CD4-positive, CD25-positive, alpha-beta regulatory T cell (primary cell): ENCODE measurements around the gene KPTN. TPM values are rescaled to one million over a fixed set of nuclear protein-coding genes. Genes with fewer than 3 reads are reported as not detected.

Experiments used
- ATAC-seq, 2 donors: fragments of 150-1000 bp; cut with Tn5 transposase; one replicate each; pipeline ENCODE4 v1.10.0; 2021; ENCODE audit warnings: low read depth in 2 of 2, moderate number of reproducible peaks in 2 of 2, moderate library complexity in 1 of 2
- DNase-seq, 3 donors: peaks; one replicate each; pipeline versions ENCODE4 v3.0.0 to v3.0.0-alpha.2; 2012 to 2022; ENCODE audit warnings: mixed read lengths in 1 of 3
- H3K27ac ChIP-seq: one replicate; pipeline ENCODE4 v1.7.0; 2013; ENCODE audit warnings: mild to moderate bottlenecking, low read length; ENCODE audit not compliant: insufficient read depth, poor library complexity, severe bottlenecking
- H3K27me3 ChIP-seq: one replicate; pipeline ENCODE4 v1.7.0; 2013; ENCODE audit warnings: low read length; ENCODE audit not compliant: control insufficient read depth, insufficient read depth
- H3K36me3 ChIP-seq: one replicate; pipeline ENCODE4 v1.7.0; 2013; ENCODE audit warnings: mild to moderate bottlenecking, low read length, moderate library complexity; ENCODE audit not compliant: control insufficient read depth, insufficient read depth
- H3K4me1 ChIP-seq: 2 replicates; pipeline ENCODE4 v1.7.0; 2013; ENCODE audit warnings: mild to moderate bottlenecking, low read length; ENCODE audit not compliant: insufficient read depth, control insufficient read depth, poor library complexity, severe bottlenecking
- H3K4me3 ChIP-seq: one replicate; pipeline ENCODE4 v1.7.0; 2013; ENCODE audit warnings: low read depth, mild to moderate bottlenecking, low read length, moderate library complexity
- H3K9me3 ChIP-seq, 2 experiments: 1 replicate in 1 of 2; 2 replicates in 1 of 2; pipeline ENCODE4 v1.7.0; 2013; ENCODE audit warnings: low read length in 2 of 2, mild to moderate bottlenecking in 1 of 2, moderate library complexity in 1 of 2; ENCODE audit not compliant: control insufficient read depth in 2 of 2
- H3K27ac Mint-ChIP-seq, 3 donors: one replicate each; pipeline ENCODE4 v1.8.0; 2020 to 2022; ENCODE audit warnings: mild to moderate bottlenecking in 3 of 3, mixed read lengths in 3 of 3, moderate library complexity in 2 of 3
- H3K27me3 Mint-ChIP-seq: one replicate; pipeline ENCODE4 v1.8.0; 2022; ENCODE audit warnings: mild to moderate bottlenecking, mixed read lengths
- H3K36me3 Mint-ChIP-seq: one replicate; pipeline ENCODE4 v1.8.0; 2020; ENCODE audit warnings: mixed read lengths
- H3K4me1 Mint-ChIP-seq, 4 donors: one replicate each; pipeline ENCODE4 v1.8.0; 2020 to 2022; ENCODE audit warnings: mixed read lengths in 4 of 4, mild to moderate bottlenecking in 1 of 4
- H3K4me3 Mint-ChIP-seq, 4 donors: one replicate each; pipeline ENCODE4 v1.8.0; 2020 to 2022; ENCODE audit warnings: mild to moderate bottlenecking in 4 of 4, mixed read lengths in 4 of 4, moderate library complexity in 3 of 4
- H3K9me3 Mint-ChIP-seq, 7 donors: one replicate each; pipeline ENCODE4 v1.8.0; 2020 to 2022; ENCODE audit warnings: mixed read lengths in 7 of 7, mild to moderate bottlenecking in 3 of 7, moderate library complexity in 2 of 7
- polyA plus RNA-seq, 4 donors: library from polyadenylated mRNA; unstranded; fragments of 300-500 nt; fragmentation: Illumina TruSeq; gene quantifications; one replicate each; pipeline ENCODE4 v1.2.3, GENCODE V29; 2021
- total RNA-seq: library from RNA; stranded (reverse); gene quantifications from one replicate; pipeline ENCODE4 v1.2.3, GENCODE V29; 2022

Gene KPTN
- total and polyA plus RNA-seq, 5 donors from 2014 or later: 2.7 to 6.2 (median 3.8) TPM

GRCh38 chr19:47445527-47445926 is 38.5 kb downstream of the KPTN start:
- Mint-ChIP-seq H3K9me3 (peaks cover 0 to 5% (median 2%) of the 10 kb centered on the region in 7 donors), H3K4me1 (peaks cover 12 to 57% (median 37%) of the 10 kb centered on the region in 4 donors), H3K4me3 (peak overlapping the region; percentile 77 to 88 (median 80)), H3K27me3 (peaks cover 81% of the 10 kb centered on the region), H3K27ac (peak overlapping the region in 1 of 3 donors; percentile 40), H3K36me3 (no peaks in the 10 kb centered on the region)
- Histone ChIP-seq H3K27me3 (peaks cover 11% of the 10 kb centered on the region), H3K4me1 (peaks cover 44% of the 10 kb centered on the region), H3K4me3 (peak overlapping the region; percentile 62), H3K27ac (no peak overlapping the region), H3K9me3 (peaks cover 0 to 7% of the 10 kb centered on the region in 2 experiments), H3K36me3 (no peaks in the 10 kb centered on the region)
- no peak for ATAC-seq
- no peak for DNase-seq

DNA sequence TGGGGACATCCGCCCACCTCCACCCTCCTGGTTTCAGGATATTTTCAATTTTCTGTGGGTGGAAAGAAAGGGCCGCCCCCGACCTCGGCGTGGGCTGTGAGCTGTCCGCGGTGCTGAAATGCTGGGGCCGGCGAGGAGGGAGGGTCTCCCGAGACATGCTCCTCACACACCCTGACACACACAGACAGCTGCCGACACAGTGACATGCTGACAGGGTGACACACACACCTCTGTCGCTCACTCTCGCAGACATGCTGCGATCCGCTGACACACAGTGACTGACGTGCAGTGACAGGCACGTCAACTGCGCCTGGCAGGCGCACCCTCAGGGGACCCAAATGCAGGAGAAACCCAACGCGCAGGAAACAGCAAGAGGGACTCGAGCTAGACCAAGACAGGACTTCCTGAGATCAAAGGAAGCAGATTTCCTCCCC is 39.6 kb downstream of the KPTN start:
- ATAC-seq (peak in 1 of 2 donors; percentile 21), DNase-seq (peak; percentile 28 to 47 (median 47))
- H3K4me3 ChIP-seq: no peak overlapping the region
- peaks cover 11% of the 10 kb centered on the region for H3K27me3 ChIP-seq
- peak overlapping the region in 1 of 3 donors; percentile 91 for H3K27ac Mint-ChIP-seq
- H3K36me3 ChIP-seq: no peaks in the 10 kb centered on the region
- H3K9me3 ChIP-seq: peaks cover 0 to 7% of the 10 kb centered on the region in 2 experiments
- peaks cover 12 to 53% (median 37%) of the 10 kb centered on the region in 4 donors for H3K4me1 Mint-ChIP-seq
- H3K36me3 Mint-ChIP-seq: no peaks in the 10 kb centered on the region
- peaks cover 44% of the 10 kb centered on the region for H3K4me1 ChIP-seq
- H3K4me3 Mint-ChIP-seq: peak overlapping the region; percentile 65 to 85 (median 82)
- H3K9me3 Mint-ChIP-seq: peaks cover 0 to 5% (median 0%) of the 10 kb centered on the region in 7 donors
- H3K27ac ChIP-seq: no peak overlapping the region
- peaks cover 84% of the 10 kb centered on the region for H3K27me3 Mint-ChIP-seq

DNA sequence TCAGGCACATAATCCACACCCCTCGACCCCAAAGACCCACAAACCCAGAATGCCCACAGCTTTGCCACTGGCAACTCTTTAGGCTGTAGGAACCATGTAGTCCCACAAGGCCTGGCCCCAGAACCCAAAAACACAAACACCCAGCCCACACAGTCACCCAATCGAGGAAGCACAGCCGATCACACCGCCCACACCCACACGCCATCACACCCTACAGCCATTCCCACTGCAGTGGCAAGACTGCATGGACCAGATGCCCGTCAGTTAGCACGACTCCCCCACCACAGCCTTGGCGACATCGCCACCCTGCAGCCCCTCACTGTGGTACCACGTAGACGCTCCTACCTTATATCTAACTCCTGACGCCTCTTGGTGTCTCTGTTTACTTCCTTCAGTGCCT is 40.7 kb downstream of the KPTN start:
- H3K27me3 ChIP-seq: peaks cover 12% of the 10 kb centered on the region
- H3K4me1 Mint-ChIP-seq: peaks cover 12 to 50% (median 35%) of the 10 kb centered on the region in 4 donors

GRCh38 chr19:47438793-47439220 is 45.2 kb downstream of the KPTN start:
- Histone ChIP-seq H3K27me3 (peaks cover 13% of the 10 kb centered on the region), H3K36me3 (no peaks in the 10 kb centered on the region), H3K9me3 (no peaks in the 10 kb centered on the region), H3K4me1 (peaks cover 22% of the 10 kb centered on the region), H3K27ac (no peak overlapping the region), H3K4me3 (no peak overlapping the region)
- Mint-ChIP-seq H3K27me3 (peaks cover 62% of the 10 kb centered on the region), H3K4me1 (peaks cover 0 to 41% (median 21%) of the 10 kb centered on the region in 4 donors), H3K9me3 (peaks cover 0 to 4% (median 0%) of the 10 kb centered on the region in 7 donors), H3K36me3 (no peaks in the 10 kb centered on the region), H3K27ac (no peak overlapping the region), H3K4me3 (peak overlapping the region in 1 of 4 donors; percentile 60)
- ATAC-seq (no peak), DNase-seq (no peak)

More for the DNA sequence above, 40.7 kb downstream of the KPTN start:
- peaks cover 44% of the 10 kb centered on the region for H3K4me1 ChIP-seq
- no peak overlapping the region for H3K27ac ChIP-seq
- Mint-ChIP-seq H3K4me3 (no peak overlapping the region), H3K27me3 (peaks cover 83% of the 10 kb centered on the region), H3K27ac (no peak overlapping the region), H3K9me3 (peaks cover 0 to 5% (median 0%) of the 10 kb centered on the region in 7 donors), H3K36me3 (no peaks in the 10 kb centered on the region)
- no peaks in the 10 kb centered on the region for H3K36me3 ChIP-seq
- ATAC-seq (no peak), DNase-seq (no peak)
- H3K9me3 ChIP-seq: peaks cover 0 to 7% of the 10 kb centered on the region in 2 experiments
- H3K4me3 ChIP-seq: no peak overlapping the region

DNA sequence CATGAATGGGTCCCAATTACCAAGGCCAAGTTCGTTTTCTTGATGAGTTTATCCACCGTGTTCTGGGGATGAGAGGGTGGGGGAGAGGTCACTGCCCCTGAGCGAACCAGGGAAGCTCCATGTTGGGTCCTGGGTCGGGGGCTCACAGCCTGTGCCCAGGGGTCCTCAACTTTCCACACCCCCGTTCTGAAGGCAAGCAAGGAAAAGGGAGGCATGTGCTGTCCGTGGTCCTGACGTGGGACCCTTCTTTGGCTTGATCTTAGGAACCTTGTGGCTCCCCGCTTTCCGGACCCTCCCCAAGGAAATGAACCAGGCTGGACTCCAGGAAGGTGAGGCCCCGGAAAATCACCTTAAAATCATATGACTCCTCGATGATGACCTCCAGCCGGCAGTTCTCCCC is 46.5 kb downstream of the KPTN start:
- peak overlapping the region in 1 of 4 donors; percentile 34 for H3K4me3 Mint-ChIP-seq
- Histone ChIP-seq H3K27ac (no peak overlapping the region), H3K4me1 (peaks cover 15% of the 10 kb centered on the region), H3K4me3 (no peak overlapping the region), H3K9me3 (no peaks in the 10 kb centered on the region), H3K36me3 (no peaks in the 10 kb centered on the region), H3K27me3 (peaks cover 9% of the 10 kb centered on the region)
- no peak for ATAC-seq
- H3K9me3 Mint-ChIP-seq: peaks cover 0 to 1% (median 0%) of the 10 kb centered on the region in 7 donors
- H3K27me3 Mint-ChIP-seq: peaks cover 54% of the 10 kb centered on the region
- no peak for DNase-seq
- H3K36me3 Mint-ChIP-seq: no peaks in the 10 kb centered on the region
- no peak overlapping the region for H3K27ac Mint-ChIP-seq
- peaks cover 0 to 41% (median 18%) of the 10 kb centered on the region in 4 donors for H3K4me1 Mint-ChIP-seq

DNA sequence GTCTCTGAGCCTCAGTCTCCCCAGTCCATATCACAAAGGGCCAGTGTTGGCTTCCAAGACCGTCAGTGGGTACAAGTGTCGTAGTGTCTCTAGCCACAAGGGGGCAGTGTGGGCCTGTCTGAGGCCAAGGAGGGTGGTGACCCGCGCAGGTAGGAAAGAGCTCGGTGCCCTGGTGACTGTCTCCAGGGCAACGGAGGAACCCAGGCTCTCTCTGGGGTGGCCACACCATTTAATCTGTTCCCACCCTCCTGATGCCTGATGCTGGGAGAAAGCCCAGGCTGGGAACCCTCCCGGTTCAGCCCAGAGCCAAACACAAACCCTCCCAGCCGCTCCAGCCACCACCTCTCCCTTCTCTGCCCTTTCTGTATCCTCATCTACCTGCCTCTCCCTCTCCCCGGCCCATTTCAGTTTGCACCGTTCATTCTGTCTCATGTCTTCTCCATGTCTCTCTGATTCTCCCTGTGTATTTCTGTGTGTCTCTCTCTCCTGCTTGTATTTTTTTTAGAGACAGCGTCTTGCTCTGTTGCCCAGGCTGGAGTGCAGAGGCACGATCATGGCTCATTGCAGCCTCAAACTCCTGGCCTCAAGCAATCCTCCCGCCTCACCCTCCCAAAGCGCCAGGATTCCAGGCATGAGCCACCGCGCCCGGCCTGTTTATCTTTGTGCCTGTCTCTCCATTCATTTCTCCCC is 47.2 kb downstream of the KPTN start:
- peak overlapping the region in 2 of 3 donors; percentile 7 to 44 for H3K27ac Mint-ChIP-seq
- Histone ChIP-seq H3K27ac (no peak overlapping the region), H3K9me3 (no peaks in the 10 kb centered on the region), H3K4me3 (no peak overlapping the region), H3K27me3 (peaks cover 7% of the 10 kb centered on the region), H3K36me3 (no peaks in the 10 kb centered on the region), H3K4me1 (peaks cover 15% of the 10 kb centered on the region)
- DNase-seq (peak; percentile 74 to 81 (median 81)), ATAC-seq (peak; percentile 83 to 93)
- no peaks in the 10 kb centered on the region for H3K36me3 Mint-ChIP-seq
- H3K9me3 Mint-ChIP-seq: peaks cover 0 to 1% (median 0%) of the 10 kb centered on the region in 7 donors
- peak overlapping the region; percentile 60 to 77 (median 73) for H3K4me3 Mint-ChIP-seq
- peaks cover 50% of the 10 kb centered on the region for H3K27me3 Mint-ChIP-seq
- H3K4me1 Mint-ChIP-seq: peaks cover 0 to 40% (median 19%) of the 10 kb centered on the region in 4 donors

DNA sequence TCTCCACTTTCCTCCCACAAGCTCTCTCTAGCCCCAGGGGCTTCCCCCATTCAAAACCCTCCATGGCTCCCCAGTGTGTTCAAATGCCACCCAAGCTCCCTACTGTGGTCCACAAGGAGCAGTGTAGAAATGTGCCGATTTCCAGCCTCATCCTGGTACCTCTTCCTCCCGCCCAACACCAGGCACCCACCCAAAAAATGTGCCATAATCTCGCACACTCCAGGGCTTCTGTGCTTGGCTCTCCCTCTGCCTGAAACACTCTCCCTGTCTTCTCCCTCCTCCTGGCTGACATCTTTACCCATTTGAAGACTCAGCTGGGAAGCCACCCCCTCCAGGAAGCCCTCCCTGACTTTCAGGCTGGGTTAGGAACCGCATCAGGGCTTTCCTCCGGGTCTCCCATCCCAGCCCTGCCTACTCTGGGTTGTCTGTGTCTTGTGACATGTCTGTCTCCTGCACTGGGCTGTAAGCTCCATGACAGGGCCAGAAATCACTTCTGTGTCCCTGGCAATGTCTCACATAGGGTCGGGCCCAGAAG is 48.1 kb downstream of the KPTN start:
- Histone ChIP-seq H3K27ac (no peak overlapping the region), H3K4me1 (peaks cover 15% of the 10 kb centered on the region), H3K27me3 (peaks cover 7% of the 10 kb centered on the region), H3K9me3 (no peaks in the 10 kb centered on the region), H3K4me3 (no peak overlapping the region), H3K36me3 (no peaks in the 10 kb centered on the region)
- Mint-ChIP-seq H3K9me3 (peaks cover 0 to 1% (median 0%) of the 10 kb centered on the region in 7 donors), H3K27ac (peak overlapping the region in 1 of 3 donors; percentile 69), H3K4me1 (peaks cover 0 to 44% (median 21%) of the 10 kb centered on the region in 4 donors), H3K4me3 (peak overlapping the region; percentile 12 to 70 (median 62)), H3K36me3 (no peaks in the 10 kb centered on the region), H3K27me3 (peaks cover 44% of the 10 kb centered on the region)
- ATAC-seq (no peak), DNase-seq (no peak)
